ENCODE results near the gene CD46.
"Not testable (repeated sequence)": the region's sequence is repeated elsewhere in the genome, so short reads cannot be mapped to it uniquely, and the experiment has no call there.

Gene CD46

GRCh38 chr1:207719234-207719633 is 32.6 kb upstream of the CD46 start:
- H3K27ac ChIP-seq (replicated peaks), result no peak overlapping the region
- no peak overlapping the region for H3K4me3 ChIP-seq (replicated peaks; ENCODE audit: insufficient read depth, low read length)
- TF ChIP-seq REST (IDR thresholded peaks at IDR 0.05; ENCODE audit: insufficient replicate concordance, low read depth) (no peak), CTCF (IDR thresholded peaks at IDR 0.05; ENCODE audit: insufficient read depth, low read length) (no peak), SPI1 (IDR thresholded peaks at IDR 0.05; ENCODE audit: borderline replicate concordance, low read depth) (no peak), GABPA (IDR thresholded peaks at IDR 0.05; ENCODE audit: low read depth) (no peak), POLR2AphosphoS5 (IDR thresholded peaks at IDR 0.05; ENCODE audit: low read depth) (no peak)
- H3K27me3 ChIP-seq (ENCODE audit: insufficient read depth, poor library complexity, severe bottlenecking), result no peaks in the 10 kb centered on the region
- no peak for DNase-seq (ENCODE audit: low read depth in 1 of 2, low spot score in 1 of 2)

- not testable (repeated sequence) for H3K4me3 ChIP-seq (replicated peaks; ENCODE audit: insufficient read depth, low read length); DNase-seq (ENCODE audit: low read depth in 1 of 2, low spot score in 1 of 2); H3K27ac ChIP-seq (replicated peaks); H3K27me3 ChIP-seq (ENCODE audit: insufficient read depth, poor library complexity, severe bottlenecking)
Measured at GRCh38 chr1:207728200-207728858, 23.5 kb upstream of the CD46 start.

- not testable (repeated sequence) for DNase-seq (ENCODE audit: low read depth in 1 of 2, low spot score in 1 of 2); H3K27ac ChIP-seq (replicated peaks); H3K4me3 ChIP-seq (replicated peaks; ENCODE audit: insufficient read depth, low read length); H3K27me3 ChIP-seq (ENCODE audit: insufficient read depth, poor library complexity, severe bottlenecking)
Measured at GRCh38 chr1:207737503-207738157, 14.2 kb upstream of the CD46 start.

- not testable (repeated sequence) for H3K4me3 ChIP-seq (replicated peaks; ENCODE audit: insufficient read depth, low read length); H3K27ac ChIP-seq (replicated peaks); H3K27me3 ChIP-seq (ENCODE audit: insufficient read depth, poor library complexity, severe bottlenecking); DNase-seq (ENCODE audit: low read depth in 1 of 2, low spot score in 1 of 2)
Measured at GRCh38 chr1:207738158-207738659, 13.6 kb upstream of the CD46 start.

- no peak overlapping the region for H3K27ac ChIP-seq (replicated peaks)
- no peaks in the 10 kb centered on the region for H3K27me3 ChIP-seq (ENCODE audit: insufficient read depth, poor library complexity, severe bottlenecking)
- no peak for DNase-seq (ENCODE audit: low read depth in 1 of 2, low spot score in 1 of 2)
- H3K4me3 ChIP-seq (replicated peaks; ENCODE audit: insufficient read depth, low read length), result no peak overlapping the region
- TF ChIP-seq POLR2AphosphoS5 (IDR thresholded peaks at IDR 0.05; ENCODE audit: low read depth), result no peak
- TF ChIP-seq CTCF (IDR thresholded peaks at IDR 0.05; ENCODE audit: insufficient read depth, low read length), result no peak
- TF ChIP-seq REST (IDR thresholded peaks at IDR 0.05; ENCODE audit: insufficient replicate concordance, low read depth), result no peak
- no peak for TF ChIP-seq GABPA (IDR thresholded peaks at IDR 0.05; ENCODE audit: low read depth)
- no peak for TF ChIP-seq SPI1 (IDR thresholded peaks at IDR 0.05; ENCODE audit: borderline replicate concordance, low read depth)
Measured at GRCh38 chr1:207740207-207740606, 11.6 kb upstream of the CD46 start.

Measured in HL-60 (cell line).